Hepatocyte (in vitro differentiated cells): ENCODE results near the gene TCF12. TPM values are rescaled to one million over a fixed set of nuclear protein-coding genes. Genes with fewer than 3 reads are reported as not detected.

Experiments used
- DNase-seq: peaks from one replicate; pipeline ENCODE4 v3.0.0-alpha.2; 2016; ENCODE audit warnings: low spot score
- H2AFZ ChIP-seq: fragments of 200-600 bp; sonication (generic); 2 replicates; pipeline ENCODE4 v1.6.0; 2016; ENCODE audit warnings: antibody characterized with exemption, mild to moderate bottlenecking
- H3K27ac ChIP-seq: fragments of 200-600 bp; sonication (generic); 2 replicates; pipeline ENCODE4 v1.5.1; 2016; ENCODE audit warnings: mild to moderate bottlenecking
- H3K27me3 ChIP-seq: fragments of 200-600 bp; sonication (generic); 2 replicates; pipeline ENCODE4 v1.6.1; 2016
- H3K36me3 ChIP-seq: fragments of 200-600 bp; sonication (generic); replicated peaks from 2 replicates; pipeline ENCODE4 v1.5.1; 2016; ENCODE audit warnings: low read depth; ENCODE audit not compliant: insufficient read depth
- H3K4me1 ChIP-seq: fragments of 200-600 bp; sonication (generic); 2 replicates; pipeline ENCODE4 v1.5.1; 2016; ENCODE audit warnings: mild to moderate bottlenecking, moderate library complexity; ENCODE audit not compliant: insufficient read depth
- H3K4me2 ChIP-seq: fragments of 200-600 bp; sonication (generic); 2 replicates; pipeline ENCODE4 v1.6.0; 2016
- H3K4me3 ChIP-seq: fragments of 200-600 bp; sonication (generic); 2 replicates; pipeline ENCODE4 v1.5.1; 2016; ENCODE audit warnings: mild to moderate bottlenecking
- H3K79me2 ChIP-seq: fragments of 200-600 bp; sonication (generic); 2 replicates; pipeline ENCODE4 v1.6.0; 2017; ENCODE audit warnings: mild to moderate bottlenecking
- H3K9me2 ChIP-seq: fragments of 200-600 bp; sonication (generic); replicated peaks from 2 replicates; pipeline ENCODE4 v1.6.0; 2017; ENCODE audit warnings: mild to moderate bottlenecking; ENCODE audit not compliant: insufficient read depth
- H3K9me3 ChIP-seq: fragments of 200-600 bp; sonication (generic); 2 replicates; pipeline ENCODE4 v1.5.1; 2016; ENCODE audit warnings: low read depth, mild to moderate bottlenecking
- H4K20me1 ChIP-seq: fragments of 200-600 bp; sonication (generic); 2 replicates; pipeline ENCODE4 v1.6.0; 2016; ENCODE audit warnings: mild to moderate bottlenecking; ENCODE audit not compliant: insufficient read depth, poor library complexity, severe bottlenecking
- CTCF ChIP-seq: fragments of 200-600 bp; sonication (generic); IDR thresholded peaks from 2 replicates; pipeline ENCODE4 v1.5.1; 2016; ENCODE audit warnings: antibody characterized with exemption, mild to moderate bottlenecking; ENCODE audit not compliant: poor library complexity
- EZH2 ChIP-seq: fragments of 200-600 bp; sonication (generic); IDR thresholded peaks from 2 replicates; pipeline ENCODE4 v1.6.1; 2016; ENCODE audit warnings: antibody characterized with exemption, mild to moderate bottlenecking, borderline replicate concordance
- EZH2phosphoT487 ChIP-seq: fragments of 200-600 bp; sonication (generic); IDR thresholded peaks from one replicate; pipeline ENCODE4 v1.6.1; 2018; ENCODE audit warnings: antibody characterized with exemption, mild to moderate bottlenecking, low read depth, moderate library complexity; ENCODE audit not compliant: unreplicated experiment, severe bottlenecking
- WGBS: methylation state at CpG from one replicate; pipeline ENCODE4 v1.1.6; 2016; ENCODE audit warnings: low lambda C conversion rate; ENCODE audit errors: missing lambda C conversion rate; 5-methylcytosine and 5-hydroxymethylcytosine counted together
- polyA plus RNA-seq: library from polyadenylated mRNA; unstranded; fragments of >200 nt; fragmentation: Nextera tagmentation; extraction: Ambion mirVana; gene quantifications from 2 replicates; pipeline ENCODE4 v1.2.1, GENCODE V29; 2016
- total RNA-seq: library from RNA; depleted of rRNA; stranded (reverse); fragments of >200 nt; gene quantifications from 2 replicates; pipeline ENCODE4 v1.2.3, GENCODE V29; 2014

The TCF12 gene
- total and polyA plus RNA-seq, 2 experiments from 2014 or later: 42.0 to 93.2 TPM

DNA sequence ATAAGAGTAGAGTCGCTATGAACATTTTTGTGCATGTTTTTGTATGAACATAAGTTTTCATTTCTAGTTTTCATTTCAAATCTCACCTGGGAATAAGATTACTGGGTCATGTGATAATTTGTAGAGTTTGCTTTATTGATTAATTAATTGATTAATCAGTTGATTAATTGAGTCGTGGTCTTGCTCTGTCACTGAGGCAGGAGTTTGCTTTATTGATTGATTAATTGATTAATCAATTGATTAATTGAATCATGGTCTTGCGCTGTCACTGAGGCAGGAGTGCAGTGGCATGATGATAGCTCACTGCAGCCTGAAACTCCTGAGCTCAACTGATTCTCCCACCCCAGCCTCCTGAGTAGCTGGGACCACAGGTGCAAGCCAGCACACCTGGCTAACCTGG, 111.6 kb downstream of the TCF12 start:
- 92% methylated on average over 3 of the region's 3 CpGs for WGBS
- no peaks in the 10 kb centered on the region for H3K27me3 ChIP-seq
- H3K9me2 ChIP-seq: no peaks in the 10 kb centered on the region
- no peak overlapping the region for H3K27ac ChIP-seq
- H3K4me2 ChIP-seq: no peak overlapping the region
- peaks cover 7% of the 10 kb centered on the region for H3K4me1 ChIP-seq
- DNase-seq: no peak
- H3K36me3 ChIP-seq: no peaks in the 10 kb centered on the region
- H2AFZ ChIP-seq: no peak overlapping the region
- peaks cover 50% of the 10 kb centered on the region for H4K20me1 ChIP-seq
- peaks cover 100% of the 10 kb centered on the region for H3K79me2 ChIP-seq
- H3K4me3 ChIP-seq: no peak overlapping the region
- no peaks in the 10 kb centered on the region for H3K9me3 ChIP-seq
- TF ChIP-seq CTCF (no peak), EZH2 (no peak), EZH2phosphoT487 (no peak)

GRCh38 chr15:57031082-57031481, 112.6 kb downstream of the TCF12 start:
- H3K4me3 ChIP-seq: no peak overlapping the region

GRCh38 chr15:57031605-57032004, 113.2 kb downstream of the TCF12 start:
- DNase-seq: peak; percentile 35
- Histone ChIP-seq H3K4me1 (peaks cover 7% of the 10 kb centered on the region), H3K4me2 (peak overlapping the region; percentile 18), H3K79me2 (peaks cover 100% of the 10 kb centered on the region), H3K27ac (peak overlapping the region; percentile 14), H2AFZ (no peak overlapping the region), H3K36me3 (no peaks in the 10 kb centered on the region), H3K9me2 (no peaks in the 10 kb centered on the region), H3K9me3 (no peaks in the 10 kb centered on the region), H3K27me3 (no peaks in the 10 kb centered on the region), H4K20me1 (peaks cover 49% of the 10 kb centered on the region), H3K4me3 (no peak overlapping the region)
- 32% methylated on average over 1 of the region's 1 CpG for WGBS
- TF ChIP-seq CTCF (no peak), EZH2 (no peak), EZH2phosphoT487 (no peak)

More at GRCh38 chr15:57031082-57031481, 112.6 kb downstream of the TCF12 start:
- Histone ChIP-seq H2AFZ (no peak overlapping the region), H3K36me3 (no peaks in the 10 kb centered on the region), H3K9me2 (no peaks in the 10 kb centered on the region), H3K79me2 (peaks cover 100% of the 10 kb centered on the region), H3K4me2 (peak overlapping the region; percentile 18), H4K20me1 (peaks cover 49% of the 10 kb centered on the region), H3K27me3 (no peaks in the 10 kb centered on the region), H3K9me3 (no peaks in the 10 kb centered on the region), H3K27ac (peak overlapping the region; percentile 14), H3K4me1 (peaks cover 7% of the 10 kb centered on the region)
- DNase-seq: no peak
- 68% methylated on average over 1 of the region's 1 CpG for WGBS
- TF ChIP-seq EZH2 (no peak), CTCF (no peak), EZH2phosphoT487 (no peak)

- no peaks in the 10 kb centered on the region for H3K27me3 ChIP-seq
- H3K4me3 ChIP-seq: no peak overlapping the region
- H3K79me2 ChIP-seq: peaks cover 100% of the 10 kb centered on the region
- WGBS: 94% methylated on average over 5 of the region's 5 CpGs
- no peak overlapping the region for H3K4me2 ChIP-seq
- H3K27ac ChIP-seq: no peak overlapping the region
- no peaks in the 10 kb centered on the region for H3K9me2 ChIP-seq
- no peaks in the 10 kb centered on the region for H3K9me3 ChIP-seq
- H2AFZ ChIP-seq: no peak overlapping the region
- H3K36me3 ChIP-seq: no peaks in the 10 kb centered on the region
- no peak for DNase-seq
- TF ChIP-seq EZH2phosphoT487 (no peak), CTCF (no peak), EZH2 (no peak)
- H3K4me1 ChIP-seq: peaks cover 7% of the 10 kb centered on the region
- peaks cover 53% of the 10 kb centered on the region for H4K20me1 ChIP-seq
These were observed 113.9 kb downstream of the TCF12 start for GRCh38 chr15:57032338-57032737.
